OCI-LY3 (cell line): ENCODE data around the gene ECHS1.
"Not testable (repeated sequence)": the region's sequence is repeated elsewhere in the genome, so short reads cannot be mapped to it uniquely, and the experiment has no call there.

Source experiments
- CTCF ChIP-seq: fragments of 200-600, 300-600 bp; sonication (generic); IDR thresholded peaks from 2 replicates; pipeline ENCODE4 v1.5.1; 2014; ENCODE audit warnings: antibody characterized with exemption, low read length, low read depth
- EZH2phosphoT487 ChIP-seq: fragments of 200-600 bp; shearing (Covaris generic); IDR thresholded peaks from 2 replicates; pipeline ENCODE4 v1.6.1; 2018; ENCODE audit warnings: antibody characterized with exemption, mixed run types, low read depth

GRCh38 chr10:133367461-133367860 is 5.7 kb downstream of the ECHS1 start:
- not testable (repeated sequence) for TF ChIP-seq CTCF, EZH2phosphoT487
